Left forelimb (tissue), 1 donor: ENCODE measurements around the gene WFDC1.

Experiments used
- DNase-seq: peaks from one replicate; pipeline ENCODE4 v3.0.0-alpha.2; 2018; ENCODE audit warnings: low spot score

Gene WFDC1

DNA sequence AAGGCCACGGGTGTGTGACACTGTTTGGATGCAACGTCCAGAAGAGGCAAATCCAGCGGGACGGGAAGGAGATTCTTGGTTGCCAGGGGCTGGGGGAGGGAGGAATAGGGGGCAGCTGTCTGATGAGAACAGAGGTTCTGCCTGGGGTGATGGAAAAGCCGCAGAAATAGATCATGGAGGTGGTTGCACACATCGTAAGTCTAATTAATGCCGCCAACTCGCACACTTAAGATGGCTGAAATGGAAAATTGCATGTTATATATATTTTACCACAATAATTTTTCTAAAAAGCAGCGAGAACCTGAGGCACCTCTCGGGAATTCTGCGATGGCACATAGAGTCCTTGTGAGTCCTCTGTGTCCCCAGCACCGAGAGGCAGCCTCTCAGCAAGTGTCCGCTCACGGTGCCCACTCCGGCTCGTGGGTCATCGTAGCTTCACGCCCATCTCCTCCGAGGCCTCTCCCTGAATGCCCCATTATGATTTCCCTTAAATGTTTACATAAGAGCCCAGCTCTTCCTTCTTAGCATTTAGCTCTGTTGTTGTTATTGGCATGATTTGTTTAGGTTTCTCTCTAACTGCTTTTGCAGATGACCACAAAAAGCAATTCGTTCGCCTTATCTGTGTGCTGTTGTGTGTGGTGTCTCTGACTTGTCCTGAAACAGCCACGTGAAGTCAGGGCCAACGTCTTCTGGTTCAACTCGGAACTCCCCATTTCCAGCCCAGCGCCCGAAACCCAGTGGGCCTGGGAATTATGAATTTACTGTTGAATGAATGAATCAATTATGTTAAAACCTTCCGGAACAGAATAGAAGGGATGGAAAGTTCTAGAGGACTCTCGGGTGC is 7.7 kb downstream of the WFDC1 start:
- no peak for DNase-seq

DNA sequence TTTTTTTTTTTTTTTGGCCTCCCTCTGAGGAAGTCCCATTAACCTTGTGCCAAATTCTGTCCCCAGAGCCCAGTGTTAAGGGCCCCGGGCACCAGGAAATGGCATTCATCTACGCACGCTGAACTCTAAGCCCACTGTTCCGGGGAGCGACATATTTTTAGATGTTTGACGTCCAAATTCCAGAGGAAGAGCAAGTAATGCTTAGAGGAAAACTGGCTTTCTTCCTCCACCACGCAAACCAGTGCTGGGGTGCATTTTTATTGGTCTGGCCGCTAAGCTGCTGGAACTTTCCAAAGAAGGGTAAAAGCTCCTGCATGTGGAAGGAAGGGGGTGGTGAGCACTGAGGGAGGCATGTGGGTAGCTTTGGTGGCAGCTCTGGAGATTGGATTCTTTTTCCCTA is 8.3 kb downstream of the WFDC1 start:
- DNase-seq: no peak

DNA sequence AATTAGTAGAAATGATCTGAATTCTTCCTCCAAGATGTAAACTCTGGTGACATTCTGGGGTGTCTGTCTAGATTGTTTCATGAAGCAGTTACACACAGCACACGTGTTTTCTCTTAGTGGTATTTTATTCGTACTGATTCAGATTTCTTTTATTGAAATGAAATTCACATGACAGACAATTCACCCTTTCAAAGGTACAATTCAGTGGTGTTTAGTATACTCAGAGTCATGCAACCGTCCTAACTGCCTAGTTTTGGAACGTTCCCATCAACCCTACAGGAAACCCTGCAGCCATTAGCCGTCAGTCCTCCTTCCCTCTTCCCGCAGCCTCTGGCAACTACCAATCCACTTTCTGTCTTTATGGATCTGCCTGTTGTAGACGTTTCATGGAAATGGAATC is 8.8 kb downstream of the WFDC1 start:
- no peak for DNase-seq

DNA sequence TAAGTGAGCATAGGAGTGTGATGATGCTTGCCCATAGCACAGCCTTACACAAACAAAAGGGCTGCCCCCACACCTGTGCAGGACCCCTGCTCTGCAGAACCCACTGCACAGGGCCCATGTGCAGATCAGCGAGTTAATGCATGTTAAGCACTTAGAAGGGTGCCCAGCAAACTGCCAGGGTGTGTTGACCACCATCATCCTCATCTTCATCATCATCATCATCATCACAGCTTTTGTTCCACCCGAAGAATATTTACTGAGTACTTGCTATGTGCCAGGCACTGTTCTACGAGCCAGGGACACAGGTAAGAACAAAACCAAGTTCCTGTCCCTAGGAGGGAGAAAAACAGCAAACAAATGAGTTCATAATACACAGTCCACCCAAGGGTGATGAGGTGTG is 11.9 kb downstream of the WFDC1 start:
- DNase-seq: no peak

DNA sequence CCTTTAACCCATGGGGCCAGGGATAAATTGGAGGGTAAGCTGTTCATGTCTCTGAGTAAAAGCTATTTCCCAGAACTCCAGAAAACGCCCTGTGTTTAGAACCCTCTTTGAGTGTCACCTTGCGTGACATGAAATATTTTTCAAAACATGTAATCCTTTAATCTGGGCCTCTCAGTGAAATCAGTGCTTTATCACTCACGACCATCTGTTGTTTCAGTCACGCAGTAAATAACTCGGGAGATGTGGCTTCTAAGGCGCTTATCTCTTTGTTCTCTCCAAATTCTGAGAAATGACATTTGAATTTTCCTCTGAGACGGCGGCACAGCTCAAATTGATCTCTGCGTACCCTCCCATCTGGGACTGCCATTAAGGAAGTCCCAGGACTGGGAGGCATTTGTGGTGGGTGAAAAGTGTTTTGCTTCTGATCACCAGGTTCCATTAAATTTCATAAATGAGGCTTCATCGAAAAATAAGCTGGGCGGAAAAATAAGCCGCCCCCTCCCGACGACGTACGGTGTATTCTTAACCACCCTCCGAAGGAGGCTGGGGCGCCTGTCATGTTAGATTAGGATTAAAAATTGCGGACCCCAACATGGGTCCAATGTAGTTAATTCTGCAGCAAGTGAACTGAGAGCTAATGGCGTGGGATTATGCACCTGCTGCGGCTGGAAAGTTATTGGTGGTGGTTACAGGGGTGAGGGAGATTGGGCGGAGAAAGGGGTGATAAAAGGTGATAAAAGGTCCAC is 12.7 kb downstream of the WFDC1 start:
- no peak for DNase-seq

DNA sequence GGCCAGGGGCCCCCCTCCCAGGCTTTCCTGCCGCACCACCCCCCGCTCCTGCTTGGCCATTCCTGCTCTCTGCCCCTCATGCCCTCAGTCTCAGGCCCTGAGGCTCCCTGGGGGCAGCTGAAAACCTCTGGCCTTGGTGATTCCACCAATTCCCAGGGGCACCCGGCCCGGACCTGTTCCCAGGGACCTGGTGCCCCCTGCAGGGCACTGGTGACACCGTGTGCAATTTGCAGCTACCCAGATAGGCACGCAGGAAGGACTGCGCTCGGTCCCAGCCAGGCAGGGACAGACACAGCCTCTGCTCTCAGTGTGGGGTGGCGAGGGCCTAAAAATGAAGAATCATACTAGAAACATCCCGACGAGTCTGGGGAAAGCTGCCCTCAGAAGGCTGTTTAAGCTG is 13.4 kb downstream of the WFDC1 start:
- DNase-seq: no peak

DNA sequence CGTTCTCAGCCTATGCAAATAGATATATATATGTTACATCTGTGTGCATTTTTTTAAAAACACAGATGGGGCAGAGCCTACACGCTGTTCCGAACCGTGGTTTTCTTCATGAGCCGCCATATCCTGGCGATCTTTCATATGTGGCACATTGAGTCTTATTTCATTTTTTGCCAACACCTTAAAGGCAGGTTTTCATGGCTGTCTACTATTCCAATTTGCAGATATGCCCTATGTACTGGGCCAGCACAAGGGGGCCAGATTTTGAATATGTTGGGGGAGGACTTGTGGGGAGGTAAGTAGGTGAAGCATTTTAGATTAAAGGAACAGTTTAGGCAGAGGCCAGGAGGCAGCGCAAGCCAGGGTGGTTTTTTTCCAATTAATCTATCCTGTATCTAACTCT is 16.0 kb downstream of the WFDC1 start:
- no peak for DNase-seq

DNA sequence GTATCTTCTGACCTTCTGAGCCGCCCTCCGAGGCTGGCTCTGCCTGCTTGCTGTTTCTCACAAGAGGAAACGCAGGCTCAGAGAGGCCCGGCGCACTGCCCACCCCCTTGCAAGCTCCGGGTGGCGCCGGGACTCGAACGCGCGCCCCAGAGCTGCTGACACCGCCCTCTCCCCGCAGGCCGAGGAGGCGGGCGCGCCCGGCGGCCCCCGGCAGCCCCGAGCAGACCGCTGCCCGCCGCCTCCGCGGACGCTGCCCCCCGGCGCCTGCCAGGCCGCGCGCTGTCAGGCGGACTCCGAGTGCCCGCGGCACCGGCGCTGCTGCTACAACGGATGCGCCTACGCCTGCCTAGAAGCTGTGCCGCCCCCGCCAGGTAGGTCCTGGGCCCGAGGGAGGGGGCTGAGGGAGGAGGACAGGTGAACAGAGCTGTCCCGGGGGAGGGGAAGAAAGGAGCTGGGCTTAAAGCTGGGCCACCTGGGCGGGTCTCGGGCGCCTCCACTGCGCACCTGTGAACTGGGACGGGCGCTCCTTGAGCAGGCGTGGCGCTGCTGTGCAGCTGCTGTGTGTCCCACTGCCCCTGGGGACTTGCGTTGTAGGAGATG is 18.2 kb downstream of the WFDC1 start:
- no peak for DNase-seq

DNA sequence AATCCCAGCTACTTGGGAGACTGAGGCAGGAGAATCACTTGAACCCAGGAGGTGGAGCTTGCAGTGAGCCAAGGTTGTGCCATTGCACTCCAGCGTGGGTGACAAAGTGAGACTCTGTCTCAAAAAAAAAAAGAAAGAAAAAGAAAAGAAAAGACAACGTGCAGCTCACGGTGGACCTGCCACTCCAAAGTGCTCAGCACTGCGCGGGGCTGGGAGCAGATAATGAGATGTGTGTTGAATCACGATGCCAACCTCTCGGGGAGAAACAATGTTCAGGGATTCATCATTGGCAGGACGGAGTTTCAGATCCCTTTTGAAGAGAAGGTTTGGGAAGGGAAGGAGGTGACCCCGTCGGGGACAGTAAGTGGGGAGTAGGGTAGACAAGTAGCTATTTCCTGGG is 19.2 kb downstream of the WFDC1 start:
- DNase-seq: no peak

DNA sequence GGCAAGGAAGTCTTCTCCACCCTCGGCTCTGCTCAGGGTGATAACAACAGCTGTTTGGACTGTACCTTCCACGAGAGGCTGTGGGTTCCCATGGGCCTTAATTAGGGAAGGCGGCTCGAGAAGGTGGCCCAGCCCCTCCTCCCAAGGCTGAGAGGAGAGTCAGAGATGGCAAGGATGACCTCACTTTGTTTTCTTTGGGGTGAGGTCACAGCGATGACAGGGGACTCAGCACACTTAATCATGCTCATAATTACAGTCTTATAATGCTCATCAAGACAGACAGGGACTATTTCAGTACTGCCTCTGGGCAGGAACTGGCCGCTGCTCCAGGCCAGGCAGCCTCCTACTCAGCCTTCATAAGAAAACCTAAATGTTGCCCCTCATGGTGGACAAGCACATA is 19.7 kb downstream of the WFDC1 start:
- no peak for DNase-seq

DNA sequence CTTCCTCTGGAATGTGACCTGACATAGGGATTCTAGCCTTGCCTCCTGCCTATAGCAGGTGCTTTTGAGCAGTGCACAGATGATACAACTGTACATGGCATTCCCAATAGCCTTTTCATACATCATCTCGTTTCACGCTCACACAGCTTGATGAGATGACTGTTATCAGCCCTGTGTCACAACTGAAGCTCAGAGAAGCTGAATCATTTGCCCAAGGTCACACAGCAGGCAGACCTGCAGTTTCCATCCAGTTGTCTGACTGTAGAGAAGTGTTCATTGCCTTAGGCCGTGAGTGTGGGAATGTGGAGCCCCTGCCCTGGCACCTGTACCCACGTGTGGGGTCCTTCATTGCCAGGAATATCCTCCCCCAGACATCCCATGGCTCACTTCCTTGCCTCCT is 20.1 kb downstream of the WFDC1 start:
- DNase-seq: no peak

DNA sequence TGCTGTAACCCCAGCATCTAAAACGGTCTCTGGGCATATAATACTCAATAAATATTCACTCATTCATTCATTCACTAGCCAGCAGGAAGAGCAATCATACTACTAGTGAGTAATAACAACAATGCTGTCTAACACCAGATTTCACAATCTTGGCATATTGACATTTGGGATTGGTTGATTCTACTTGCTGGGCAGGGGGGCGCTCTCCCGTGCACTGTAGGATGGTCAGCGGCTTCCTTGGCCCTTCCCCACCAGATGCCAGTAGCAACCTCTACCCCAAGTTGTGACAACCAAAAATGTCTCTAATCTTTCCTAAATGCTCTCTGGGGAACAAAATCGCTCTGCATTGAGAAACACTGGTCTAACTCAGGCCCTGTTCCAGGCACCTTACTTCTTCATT is 20.7 kb downstream of the WFDC1 start:
- no peak for DNase-seq

DNA sequence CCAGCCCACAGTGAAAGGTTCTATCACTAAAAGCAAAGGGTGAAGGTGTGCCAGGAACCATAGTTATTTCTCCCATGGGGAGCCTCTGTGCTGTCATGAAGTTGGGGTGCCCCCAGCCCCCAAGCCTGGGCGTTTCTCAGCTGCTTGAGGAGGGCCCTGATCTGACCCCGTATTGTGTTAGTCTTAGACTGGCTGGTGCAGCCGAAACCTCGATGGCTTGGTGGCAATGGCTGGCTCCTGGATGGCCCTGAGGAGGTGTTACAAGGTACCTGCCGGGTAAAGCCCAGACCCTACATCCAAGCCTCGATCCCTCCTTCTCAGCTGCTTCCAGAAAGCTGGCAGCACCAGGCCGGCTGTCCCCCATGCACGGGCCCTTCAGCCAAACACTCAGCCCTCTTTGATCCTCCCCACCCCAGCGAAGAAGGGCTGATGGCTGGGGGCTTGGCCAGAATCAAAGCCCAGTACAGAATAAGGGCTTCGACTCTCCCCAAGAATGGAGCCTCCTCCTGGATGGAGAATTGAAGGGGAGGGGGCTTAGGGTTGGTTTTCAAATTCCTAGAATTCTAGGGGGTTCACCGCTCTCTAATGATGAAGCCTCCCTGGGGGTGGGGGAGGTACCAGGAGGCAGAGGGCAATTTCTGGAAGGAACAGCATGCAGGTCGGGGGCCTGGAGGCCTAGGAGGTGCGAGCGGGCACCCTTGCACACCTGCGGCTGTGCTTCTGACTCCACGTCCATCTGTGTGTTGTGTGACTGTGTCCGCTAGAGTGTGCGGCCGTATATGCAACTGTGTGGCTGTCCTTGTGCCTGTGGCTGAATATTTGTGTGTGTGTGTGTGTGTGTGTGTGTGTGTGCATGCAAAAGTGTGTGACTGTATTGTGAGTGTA is 23.7 kb downstream of the WFDC1 start:
- no peak for DNase-seq

DNA sequence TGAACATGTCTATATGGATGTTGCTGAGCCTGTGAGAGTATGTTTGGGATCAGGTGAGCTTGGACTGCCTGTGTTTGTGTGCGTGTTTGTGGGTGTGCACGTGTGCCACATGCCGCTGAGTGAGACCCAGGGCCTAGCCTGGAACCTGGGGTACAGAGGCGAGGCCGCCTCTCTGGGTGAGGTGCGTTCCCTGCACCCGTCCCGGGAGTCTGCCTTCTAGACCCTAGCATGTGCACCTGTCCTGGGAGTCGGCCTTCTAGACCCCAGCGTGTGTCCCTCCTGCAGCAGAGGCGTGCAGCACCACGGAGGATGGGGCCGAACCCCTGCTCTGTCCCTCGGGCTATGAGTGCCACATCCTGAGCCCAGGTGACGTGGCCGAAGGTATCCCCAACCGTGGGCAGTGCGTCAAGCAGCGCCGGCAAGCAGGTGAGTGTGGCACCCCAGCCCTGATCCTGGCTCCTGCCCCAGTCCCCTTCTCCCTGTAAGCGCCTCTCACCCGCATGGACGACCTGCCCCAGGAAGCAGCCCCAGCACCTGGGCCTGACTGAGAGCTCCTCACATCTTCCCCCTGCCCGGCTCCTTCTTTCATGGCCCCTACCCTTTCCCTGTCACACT is 24.6 kb downstream of the WFDC1 start:
- no peak for DNase-seq

DNA sequence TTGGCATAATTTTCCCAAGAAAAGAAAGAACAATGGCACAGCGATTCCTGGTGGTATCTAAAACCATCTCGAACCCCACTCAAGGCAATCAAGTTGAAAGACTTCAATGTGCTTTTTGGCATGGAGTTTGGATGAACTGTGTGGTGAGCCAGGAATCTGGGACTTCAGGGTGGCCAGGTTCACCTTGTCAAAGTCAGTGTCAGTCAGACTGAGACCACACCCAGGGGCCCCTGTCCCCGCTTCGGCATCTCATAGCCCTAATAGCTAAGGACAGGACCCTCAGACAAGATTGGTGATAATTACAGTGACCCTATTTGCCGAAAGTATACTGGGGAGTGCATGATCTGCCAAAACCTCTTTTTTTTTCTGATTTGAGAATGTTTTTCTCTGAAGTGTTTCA is 25.8 kb downstream of the WFDC1 start:
- DNase-seq: no peak

DNA sequence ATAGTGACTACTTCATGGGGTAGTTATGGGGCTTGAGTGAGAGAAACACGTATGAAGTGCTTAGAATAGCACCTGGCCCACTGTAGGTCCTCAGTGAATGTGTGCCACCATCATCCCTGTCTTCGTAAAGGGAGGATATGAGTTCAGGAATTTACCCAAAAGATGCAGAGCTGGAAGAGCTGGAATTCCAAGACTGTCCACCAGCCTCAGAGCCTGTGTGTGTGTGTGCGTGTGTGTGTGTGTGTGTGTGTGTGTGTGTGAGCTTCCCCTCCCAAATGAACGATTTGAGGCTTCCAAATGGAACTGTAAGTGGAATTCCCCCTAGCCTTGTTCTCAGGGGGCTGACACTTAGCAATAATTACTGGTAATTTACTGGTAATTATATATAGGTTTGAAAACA is 27.3 kb downstream of the WFDC1 start:
- DNase-seq: no peak

DNA sequence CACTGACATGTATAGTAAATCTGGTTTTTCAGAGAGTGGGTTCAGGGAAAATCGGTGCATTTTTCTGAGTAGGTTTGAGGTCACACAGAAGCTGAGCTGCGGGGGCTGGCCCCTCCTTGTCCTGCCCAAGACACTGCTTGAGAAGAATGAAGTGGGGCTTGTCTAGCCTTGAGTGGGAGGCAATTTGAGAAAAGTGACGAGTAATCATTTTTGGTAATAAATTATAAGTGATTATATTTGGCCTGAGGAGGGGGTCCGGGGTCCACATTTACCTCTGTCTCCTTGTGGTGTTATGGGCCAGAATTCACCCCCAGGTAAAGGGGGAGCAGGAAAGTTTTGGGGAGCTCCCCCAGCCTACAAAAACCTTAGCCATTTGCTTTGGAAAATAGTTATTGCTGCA is 28.1 kb downstream of the WFDC1 start:
- DNase-seq: no peak

DNA sequence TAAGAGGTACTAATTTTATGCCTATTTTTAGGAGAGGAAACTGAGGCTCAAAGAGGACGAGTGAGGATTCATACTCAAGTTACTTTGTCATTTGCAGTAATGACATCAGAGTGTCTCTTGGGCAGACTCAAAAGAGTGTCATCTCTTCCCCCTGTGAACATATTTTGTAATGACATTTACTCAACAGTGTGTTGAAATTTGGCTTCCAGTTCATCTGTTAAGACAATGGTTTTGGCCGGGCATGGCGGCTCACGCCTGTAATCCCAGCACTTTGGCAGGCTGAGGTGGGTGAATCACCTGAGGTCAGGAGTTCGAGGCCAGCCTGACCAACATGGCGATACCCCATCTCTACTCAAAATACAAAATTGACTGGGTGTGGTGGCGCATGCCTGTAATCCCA is 28.9 kb downstream of the WFDC1 start:
- DNase-seq: no peak

DNA sequence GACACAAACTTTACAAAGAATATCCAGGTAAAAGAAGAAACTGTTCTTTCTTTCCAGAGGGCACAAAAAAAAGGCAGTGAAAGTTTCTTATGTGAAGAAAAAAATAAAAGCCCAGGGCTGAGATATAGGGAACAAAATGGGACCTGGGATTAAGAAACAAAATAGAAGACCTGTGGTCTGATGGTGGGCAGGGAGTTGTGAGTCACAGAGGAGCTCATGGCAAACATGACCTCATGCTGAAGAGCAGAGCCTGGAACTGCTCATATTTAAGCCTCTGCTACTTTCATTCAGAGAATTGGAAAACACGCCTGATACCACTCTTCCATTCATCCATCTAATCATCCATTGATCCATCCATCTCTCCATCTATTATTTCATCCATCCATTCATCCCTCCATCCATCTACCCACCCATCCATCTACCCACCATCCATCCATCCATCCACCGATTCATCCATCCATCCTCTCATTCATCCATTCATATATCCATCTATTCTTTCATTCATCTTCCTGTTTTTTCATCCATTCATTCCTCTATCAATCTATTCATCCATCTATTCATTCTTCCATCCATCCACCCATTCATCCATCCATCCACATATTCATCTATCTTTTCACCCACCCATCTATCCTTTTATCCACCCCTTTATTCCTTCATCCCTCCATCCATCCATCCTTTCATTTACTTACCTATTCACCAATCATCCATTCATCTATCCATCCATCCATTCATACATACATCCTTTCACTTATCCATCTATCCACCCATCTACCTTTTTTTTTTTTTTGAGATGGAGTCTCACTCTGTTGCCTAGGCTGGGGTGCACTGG is 30.0 kb downstream of the WFDC1 start:
- no peak for DNase-seq

DNA sequence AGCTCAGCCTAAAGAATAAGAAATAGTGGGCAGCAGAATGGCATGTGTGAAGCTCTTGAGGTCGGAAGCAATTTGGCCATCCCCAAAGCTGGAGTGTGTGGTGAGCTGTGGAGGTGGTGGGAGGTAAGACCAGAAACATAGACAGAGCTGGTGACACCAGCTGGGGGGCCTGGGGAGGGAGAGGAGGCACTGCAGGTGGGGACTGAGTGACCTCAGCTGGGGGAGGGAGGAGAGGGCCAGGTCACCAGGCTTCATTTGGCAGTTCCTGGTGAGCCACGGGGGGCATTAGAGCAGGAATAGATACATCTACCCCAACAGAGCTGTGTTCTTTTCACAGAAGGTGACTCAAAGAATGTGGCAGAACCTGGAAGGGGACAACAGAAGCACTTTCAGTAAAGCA is 31.9 kb downstream of the WFDC1 start:
- no peak for DNase-seq

DNA sequence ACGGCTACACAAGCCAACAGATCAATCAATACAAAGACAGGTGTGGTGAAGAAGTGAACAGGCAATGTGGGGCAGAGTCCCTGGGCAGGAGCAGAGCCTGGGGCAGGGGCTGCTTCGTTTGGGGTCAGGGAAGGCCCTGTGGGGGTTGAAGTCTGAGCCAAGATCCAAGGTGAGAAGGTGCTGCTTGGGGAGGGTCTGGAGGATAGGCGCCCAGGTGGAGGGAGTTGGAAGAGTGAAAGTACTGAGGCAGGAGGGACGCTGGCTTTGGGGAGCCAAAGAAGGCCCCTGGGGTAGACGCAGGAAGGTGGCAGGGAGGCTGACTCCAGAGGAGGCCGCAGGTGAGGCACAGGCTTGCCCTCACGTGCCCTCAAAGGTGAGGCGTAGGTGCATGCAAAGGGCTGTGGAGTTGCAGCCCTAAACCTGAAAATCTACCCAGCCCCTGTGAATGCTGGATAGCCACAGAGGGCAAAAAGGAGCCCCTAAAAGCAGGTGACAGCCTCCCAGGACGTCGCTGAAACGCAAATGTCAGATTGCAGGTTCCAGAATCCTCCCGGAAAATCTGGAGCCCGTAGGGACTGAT is 33.3 kb downstream of the WFDC1 start:
- DNase-seq: no peak
